DOHH2 (cell line): Measurements from ENCODE around the gene GLCE.

Experiments
- EZH2phosphoT487 ChIP-seq: fragments of 200-600 bp; sonication (generic); IDR thresholded peaks from 2 replicates; pipeline ENCODE4 v1.6.1; 2017; ENCODE audit warnings: borderline replicate concordance, mild to moderate bottlenecking, antibody characterized with exemption, low read length, moderate library complexity, mixed read lengths
- TF ChIP-seq, protein P1 (sequence below): fragments of 200-600 bp; sonication (generic); IDR thresholded peaks from one replicate; pipeline ENCODE4 v1.5.1; 2014; ENCODE audit warnings: antibody characterized with exemption, mild to moderate bottlenecking, low read depth, low read length; ENCODE audit not compliant: poor library complexity, severe bottlenecking

- no peak for TF ChIP-seq EZH2phosphoT487
- TF ChIP-seq, protein P1, sequence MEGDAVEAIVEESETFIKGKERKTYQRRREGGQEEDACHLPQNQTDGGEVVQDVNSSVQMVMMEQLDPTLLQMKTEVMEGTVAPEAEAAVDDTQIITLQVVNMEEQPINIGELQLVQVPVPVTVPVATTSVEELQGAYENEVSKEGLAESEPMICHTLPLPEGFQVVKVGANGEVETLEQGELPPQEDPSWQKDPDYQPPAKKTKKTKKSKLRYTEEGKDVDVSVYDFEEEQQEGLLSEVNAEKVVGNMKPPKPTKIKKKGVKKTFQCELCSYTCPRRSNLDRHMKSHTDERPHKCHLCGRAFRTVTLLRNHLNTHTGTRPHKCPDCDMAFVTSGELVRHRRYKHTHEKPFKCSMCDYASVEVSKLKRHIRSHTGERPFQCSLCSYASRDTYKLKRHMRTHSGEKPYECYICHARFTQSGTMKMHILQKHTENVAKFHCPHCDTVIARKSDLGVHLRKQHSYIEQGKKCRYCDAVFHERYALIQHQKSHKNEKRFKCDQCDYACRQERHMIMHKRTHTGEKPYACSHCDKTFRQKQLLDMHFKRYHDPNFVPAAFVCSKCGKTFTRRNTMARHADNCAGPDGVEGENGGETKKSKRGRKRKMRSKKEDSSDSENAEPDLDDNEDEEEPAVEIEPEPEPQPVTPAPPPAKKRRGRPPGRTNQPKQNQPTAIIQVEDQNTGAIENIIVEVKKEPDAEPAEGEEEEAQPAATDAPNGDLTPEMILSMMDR = no peak
Observed at GRCh38 chr15:69126054-69126469, 34.4 kb upstream of the GLCE start.
